Measurements from ENCODE around the gene PCNA.

GRCh38 chr20:5070081-5070480 lies 49.7 kb downstream of the PCNA start:
- TF ChIP-seq TAF1 (IDR thresholded peaks at IDR 0.05; ENCODE audit: borderline replicate concordance, low read depth, low read length) (no peak), POLR2AphosphoS5 (IDR thresholded peaks at IDR 0.05; ENCODE audit: low read depth, low read length) (no peak)
